Peyer's patch (tissue), 4 donors: ENCODE measurements around the gene ACTN4.

ENCODE experiments used
- POLR2A ChIP-seq, 2 donors: fragments of 450-650 bp; IDR thresholded peaks; one replicate each; pipeline ENCODE4 v1.5.1; 2017; ENCODE audit warnings: antibody characterized with exemption in 2 of 2, mild to moderate bottlenecking in 2 of 2, moderate library complexity in 2 of 2
- TF ChIP-seq, protein P1 (sequence below), 6 experiments: fragments of 450-650 bp in 4 of 6; fragments of 200-600 bp in 2 of 6; sonication (generic) in 1 of 6; IDR thresholded peaks; one replicate each; pipeline ENCODE4 v1.5.1; 2017 to 2019; ENCODE audit warnings: antibody characterized with exemption in 6 of 6, mild to moderate bottlenecking in 3 of 6, moderate library complexity in 1 of 6

DNA sequence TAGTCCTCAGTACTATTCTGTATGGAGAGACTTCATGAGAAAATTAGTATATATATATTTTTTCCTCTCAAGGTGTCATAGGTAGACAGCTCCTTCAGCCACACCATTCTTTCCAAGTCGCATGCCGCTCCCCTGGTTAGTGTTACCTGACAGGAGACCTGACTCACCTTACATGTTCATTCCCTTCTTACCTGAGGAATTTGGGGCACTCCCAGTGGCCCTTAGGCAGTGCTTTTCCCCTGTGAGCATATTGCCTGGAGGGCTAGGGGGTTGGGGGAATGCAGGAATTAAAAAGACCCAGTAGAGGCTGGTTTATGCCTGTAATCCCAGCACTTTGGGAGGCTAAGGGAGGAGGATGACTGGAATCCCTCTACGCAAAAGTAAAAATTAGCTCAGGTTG, 9.0 kb upstream of the ACTN4 start:
- TF ChIP-seq, protein P1, sequence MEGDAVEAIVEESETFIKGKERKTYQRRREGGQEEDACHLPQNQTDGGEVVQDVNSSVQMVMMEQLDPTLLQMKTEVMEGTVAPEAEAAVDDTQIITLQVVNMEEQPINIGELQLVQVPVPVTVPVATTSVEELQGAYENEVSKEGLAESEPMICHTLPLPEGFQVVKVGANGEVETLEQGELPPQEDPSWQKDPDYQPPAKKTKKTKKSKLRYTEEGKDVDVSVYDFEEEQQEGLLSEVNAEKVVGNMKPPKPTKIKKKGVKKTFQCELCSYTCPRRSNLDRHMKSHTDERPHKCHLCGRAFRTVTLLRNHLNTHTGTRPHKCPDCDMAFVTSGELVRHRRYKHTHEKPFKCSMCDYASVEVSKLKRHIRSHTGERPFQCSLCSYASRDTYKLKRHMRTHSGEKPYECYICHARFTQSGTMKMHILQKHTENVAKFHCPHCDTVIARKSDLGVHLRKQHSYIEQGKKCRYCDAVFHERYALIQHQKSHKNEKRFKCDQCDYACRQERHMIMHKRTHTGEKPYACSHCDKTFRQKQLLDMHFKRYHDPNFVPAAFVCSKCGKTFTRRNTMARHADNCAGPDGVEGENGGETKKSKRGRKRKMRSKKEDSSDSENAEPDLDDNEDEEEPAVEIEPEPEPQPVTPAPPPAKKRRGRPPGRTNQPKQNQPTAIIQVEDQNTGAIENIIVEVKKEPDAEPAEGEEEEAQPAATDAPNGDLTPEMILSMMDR (IDR thresholded peaks at IDR 0.05) = no peak
- TF ChIP-seq POLR2A (IDR thresholded peaks at IDR 0.05) = no peak
